HCEC 1CT (cell line): Measurements from ENCODE around the gene ARHGEF6.
A peak's percentile ranks its signal among the peaks of the same experiment; 100 is the strongest.
"Not testable (repeated sequence)": the region's sequence is repeated elsewhere in the genome, so short reads cannot be mapped to it uniquely, and the experiment has no call there.

Experiments used
- DNase-seq: peaks from one replicate; pipeline ENCODE4 v3.0.0-alpha.2; 2017

The ARHGEF6 gene, protein sequence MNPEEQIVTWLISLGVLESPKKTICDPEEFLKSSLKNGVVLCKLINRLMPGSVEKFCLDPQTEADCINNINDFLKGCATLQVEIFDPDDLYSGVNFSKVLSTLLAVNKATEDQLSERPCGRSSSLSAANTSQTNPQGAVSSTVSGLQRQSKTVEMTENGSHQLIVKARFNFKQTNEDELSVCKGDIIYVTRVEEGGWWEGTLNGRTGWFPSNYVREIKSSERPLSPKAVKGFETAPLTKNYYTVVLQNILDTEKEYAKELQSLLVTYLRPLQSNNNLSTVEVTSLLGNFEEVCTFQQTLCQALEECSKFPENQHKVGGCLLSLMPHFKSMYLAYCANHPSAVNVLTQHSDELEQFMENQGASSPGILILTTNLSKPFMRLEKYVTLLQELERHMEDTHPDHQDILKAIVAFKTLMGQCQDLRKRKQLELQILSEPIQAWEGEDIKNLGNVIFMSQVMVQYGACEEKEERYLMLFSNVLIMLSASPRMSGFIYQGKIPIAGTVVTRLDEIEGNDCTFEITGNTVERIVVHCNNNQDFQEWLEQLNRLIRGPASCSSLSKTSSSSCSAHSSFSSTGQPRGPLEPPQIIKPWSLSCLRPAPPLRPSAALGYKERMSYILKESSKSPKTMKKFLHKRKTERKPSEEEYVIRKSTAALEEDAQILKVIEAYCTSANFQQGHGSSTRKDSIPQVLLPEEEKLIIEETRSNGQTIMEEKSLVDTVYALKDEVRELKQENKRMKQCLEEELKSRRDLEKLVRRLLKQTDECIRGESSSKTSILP

GRCh38 chrX:136780763-136781162, at the start of gene ARHGEF6:
TSS of gene ARHGEF6 (minus strand) at chrX:136780932. CDS start at chrX:136780882, 50 bp downstream.
- DNase-seq: peak; percentile 34

DNA sequence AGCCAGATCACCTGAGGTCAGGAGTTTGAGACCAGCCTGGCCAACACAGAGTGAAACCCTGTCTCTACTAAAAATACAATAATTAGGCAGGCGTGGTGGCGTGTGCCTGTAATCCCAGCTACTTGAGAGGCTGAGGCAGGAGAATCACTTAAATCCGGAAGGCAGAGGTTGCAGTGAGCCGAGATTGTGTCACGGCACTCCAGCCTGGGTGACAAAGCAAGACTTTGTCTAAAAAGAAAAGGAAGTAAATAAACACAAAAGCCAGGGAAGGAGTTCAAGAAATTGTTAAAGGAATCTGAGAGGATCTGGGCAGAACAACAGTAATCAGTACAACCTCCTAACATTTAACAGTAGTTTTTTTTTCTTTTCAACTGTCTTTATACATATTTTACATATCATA, 48.7 kb upstream of the ARHGEF6 start:
- DNase-seq: no peak

DNA sequence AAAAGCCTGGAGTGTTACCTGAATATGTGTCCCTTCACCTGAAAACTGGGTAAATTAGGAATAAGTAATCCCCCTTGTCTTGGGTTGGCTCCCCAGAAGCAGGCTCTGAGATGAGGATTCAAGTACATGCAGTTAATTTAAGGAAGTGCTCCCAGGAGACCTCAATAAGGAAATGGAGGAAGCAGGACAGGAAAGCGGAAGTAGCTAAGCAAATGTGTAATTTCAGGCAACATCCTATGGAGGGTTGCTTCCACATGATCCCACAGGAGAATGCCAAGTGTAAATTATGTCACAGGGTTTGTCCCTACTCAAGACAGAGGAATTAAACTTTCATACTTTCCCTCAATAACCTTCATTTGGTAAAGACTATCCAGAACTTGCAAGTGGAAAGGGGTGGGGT, 48.1 kb upstream of the ARHGEF6 start:
- DNase-seq: no peak

DNA sequence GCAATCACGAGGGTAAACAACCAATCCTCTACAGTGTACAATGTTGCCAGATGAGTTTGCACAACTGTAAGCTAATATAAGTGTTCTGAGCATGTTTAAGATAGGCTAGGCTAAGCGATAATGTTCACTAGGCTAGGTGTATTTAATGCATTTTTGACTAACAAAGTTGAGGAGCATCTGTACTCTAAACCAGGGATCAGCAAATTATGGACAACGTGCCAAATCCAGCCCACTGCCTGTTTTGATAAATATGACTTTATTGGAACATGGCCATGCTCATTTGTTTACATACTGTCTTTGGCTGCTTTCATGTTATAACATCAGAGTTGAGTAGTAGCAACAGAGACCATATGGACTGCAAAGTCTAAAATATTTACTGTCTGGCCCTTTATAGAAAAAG, 46.3 kb upstream of the ARHGEF6 start:
- no peak for DNase-seq

GRCh38 chrX:136825771-136826170, 45.0 kb upstream of the ARHGEF6 start:
- DNase-seq: no peak

- DNase-seq: peak; percentile 71
Observed at GRCh38 chrX:136823175-136823574, 42.4 kb upstream of the ARHGEF6 start.

DNA sequence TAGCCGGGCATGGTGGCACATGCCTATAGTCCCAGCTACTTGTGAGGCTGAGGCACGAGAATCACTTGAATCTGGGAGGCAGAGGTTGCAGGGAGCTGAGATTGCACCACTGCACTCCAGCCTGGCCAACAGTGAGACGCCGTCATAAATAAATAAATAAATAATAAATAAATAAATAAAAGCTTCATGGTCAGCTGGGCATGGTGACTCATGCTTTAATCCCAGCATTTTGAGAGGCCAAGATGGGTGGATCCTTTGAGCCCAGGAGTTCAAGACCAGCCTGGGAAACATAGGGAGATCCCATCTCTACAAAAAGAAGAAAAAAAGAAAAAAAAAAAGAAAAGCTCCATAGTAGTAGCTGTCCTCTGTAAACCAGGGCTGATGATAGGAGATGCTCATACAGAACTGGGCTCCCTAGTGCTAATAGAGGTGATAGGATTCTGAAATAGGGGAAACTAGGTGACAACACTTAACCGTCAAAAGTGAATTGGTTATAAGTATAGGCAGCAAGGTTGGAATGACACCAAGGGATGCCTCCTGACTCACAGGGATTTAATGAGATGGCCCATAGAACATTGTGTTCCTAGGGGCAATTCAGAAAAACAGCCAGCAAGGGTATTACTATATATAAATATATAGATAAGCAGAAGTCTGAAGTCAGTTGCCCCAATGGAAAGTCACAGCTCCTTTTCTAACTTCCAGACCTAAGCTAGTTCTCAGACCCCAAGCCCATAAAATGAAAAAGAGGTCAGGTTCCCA, 41.8 kb upstream of the ARHGEF6 start:
- peak; percentile 53 for DNase-seq

GRCh38 chrX:136819756-136820155, 39.0 kb upstream of the ARHGEF6 start:
- peak; percentile 28 for DNase-seq

GRCh38 chrX:136819031-136819703, 38.4 kb upstream of the ARHGEF6 start:
- no peak for DNase-seq

DNA sequence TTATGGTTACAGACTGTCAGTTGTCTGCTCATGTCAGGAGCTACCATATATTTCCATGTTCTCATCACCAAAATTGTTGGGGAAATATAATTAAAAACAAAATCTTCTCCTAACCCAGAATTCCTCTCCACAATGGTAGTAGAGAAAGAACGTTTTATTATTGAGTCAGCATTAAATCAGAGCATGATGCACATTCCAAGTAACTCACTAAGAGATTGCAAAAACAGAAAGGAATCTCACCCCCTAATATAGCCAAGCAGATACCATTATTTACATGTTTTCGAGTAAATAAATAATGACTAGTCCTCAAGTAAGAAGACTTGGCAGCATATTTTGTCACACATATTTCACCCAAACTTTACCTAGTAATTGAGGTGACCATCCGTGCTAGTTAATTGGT, 36.2 kb upstream of the ARHGEF6 start:
- peak; percentile 80 for DNase-seq

DNA sequence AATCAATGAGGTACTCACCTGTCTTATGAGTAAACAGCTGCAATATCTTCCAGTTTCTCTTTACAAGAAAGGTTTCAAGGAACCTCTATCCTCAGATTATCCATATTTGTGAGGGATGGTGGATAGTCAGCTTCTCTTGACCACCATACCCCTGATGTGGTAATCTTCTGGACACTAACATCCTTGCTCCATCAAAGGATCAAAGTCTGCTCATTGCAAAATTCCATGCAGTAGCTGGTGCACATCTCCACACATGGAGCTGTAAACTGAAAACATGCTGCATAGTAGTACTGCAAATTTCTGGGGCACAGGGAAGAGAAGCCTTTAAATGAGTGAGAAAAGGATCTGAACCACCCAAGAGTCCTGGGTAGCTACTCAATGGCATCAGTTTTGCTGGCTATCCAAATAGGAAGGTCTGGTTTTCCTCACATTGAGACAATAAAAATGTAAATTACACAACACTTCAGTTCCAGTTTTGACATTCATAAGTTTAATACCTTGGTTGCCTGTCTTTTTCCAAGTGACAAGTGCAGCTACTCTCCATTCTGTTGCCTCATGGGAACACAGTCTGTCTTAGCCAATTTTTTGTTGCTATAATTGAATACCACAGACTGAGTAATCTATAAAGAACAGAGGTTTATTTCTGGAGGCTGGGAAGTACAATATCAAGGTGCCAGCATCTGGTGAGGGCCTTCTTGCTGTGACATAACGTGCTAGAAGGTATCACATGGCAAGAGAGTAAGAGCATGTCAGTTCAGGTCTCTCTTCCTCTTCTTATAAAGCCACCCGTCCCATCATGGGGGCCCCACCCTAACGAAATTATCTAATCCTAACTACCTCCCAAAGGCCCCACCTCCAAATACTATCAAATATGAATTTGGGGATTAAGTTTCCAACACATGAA, 34.4 kb upstream of the ARHGEF6 start:
- DNase-seq: no peak

- peak; percentile 45 for DNase-seq
Observed at GRCh38 chrX:136812286-136812685, 31.6 kb upstream of the ARHGEF6 start.

DNA sequence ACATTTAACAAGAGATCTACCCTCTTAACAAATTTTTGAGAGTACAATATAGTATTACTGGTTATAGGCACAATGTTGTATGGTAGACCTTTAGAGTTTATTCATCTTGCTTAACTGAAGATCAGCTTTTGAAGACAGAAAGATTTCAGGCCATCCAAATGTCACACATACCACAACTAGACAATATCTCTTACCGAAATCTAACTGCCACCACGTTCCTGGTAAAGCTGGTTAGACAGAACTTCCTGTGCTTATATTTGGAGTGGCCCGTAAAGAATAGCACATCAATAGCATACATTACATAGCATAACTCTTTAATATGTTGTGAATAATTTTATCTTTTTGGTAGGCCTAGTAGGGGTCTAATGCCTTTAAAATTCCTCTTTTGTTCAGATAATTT, 29.8 kb upstream of the ARHGEF6 start:
- no peak for DNase-seq

DNA sequence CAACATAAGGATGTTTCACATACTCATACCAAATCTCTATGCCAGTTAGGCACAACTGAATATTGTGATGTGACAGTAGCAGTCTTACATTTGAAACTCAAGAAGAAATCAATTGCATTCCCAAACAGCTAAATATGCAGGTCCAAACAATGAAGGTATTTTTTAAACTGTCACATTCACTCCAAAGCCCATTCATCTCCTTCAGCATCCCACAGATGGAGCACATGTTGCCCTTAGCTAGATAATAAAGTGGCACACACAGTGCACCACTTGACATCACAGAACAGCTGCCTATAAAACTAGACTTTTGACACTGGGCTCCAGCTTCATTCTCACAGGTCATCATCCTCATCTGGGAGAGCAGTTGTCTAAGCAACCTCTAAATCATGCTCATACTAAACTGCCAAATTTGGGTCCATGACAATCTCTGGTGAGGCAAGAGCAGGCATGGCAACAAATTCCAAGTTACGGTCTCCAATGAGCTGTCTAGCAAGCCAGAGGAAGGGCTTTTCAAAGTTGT, 26.2 kb upstream of the ARHGEF6 start:
- no peak for DNase-seq

GRCh38 chrX:136802515-136802914, 21.8 kb upstream of the ARHGEF6 start:
- no peak for DNase-seq

DNA sequence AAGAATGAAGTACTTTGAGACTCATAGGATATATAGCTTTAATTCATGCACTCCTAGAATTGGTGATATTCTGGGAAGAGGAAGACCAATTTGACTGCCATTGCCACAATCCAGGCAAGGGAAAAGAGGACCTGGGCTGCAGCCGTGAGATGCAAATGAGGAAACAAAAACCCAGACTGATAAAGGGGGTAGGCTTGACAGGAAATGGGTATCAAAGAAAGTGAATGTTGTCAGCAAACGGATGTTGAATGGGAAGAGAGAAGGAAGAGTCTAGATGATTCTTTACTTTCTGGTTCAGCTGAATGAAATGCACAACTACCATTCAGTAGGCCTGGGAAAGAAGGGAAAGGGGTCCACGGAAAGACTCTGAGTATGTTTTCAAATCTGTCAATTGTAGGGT, 17.1 kb upstream of the ARHGEF6 start:
- no peak for DNase-seq

GRCh38 chrX:136795132-136795531, 14.4 kb upstream of the ARHGEF6 start:
- not testable (repeated sequence) for DNase-seq

- not testable (repeated sequence) for DNase-seq
Observed at GRCh38 chrX:136794660-136795059, 13.9 kb upstream of the ARHGEF6 start.

- no peak for DNase-seq
Observed at GRCh38 chrX:136794080-136794479, 13.3 kb upstream of the ARHGEF6 start.

DNA sequence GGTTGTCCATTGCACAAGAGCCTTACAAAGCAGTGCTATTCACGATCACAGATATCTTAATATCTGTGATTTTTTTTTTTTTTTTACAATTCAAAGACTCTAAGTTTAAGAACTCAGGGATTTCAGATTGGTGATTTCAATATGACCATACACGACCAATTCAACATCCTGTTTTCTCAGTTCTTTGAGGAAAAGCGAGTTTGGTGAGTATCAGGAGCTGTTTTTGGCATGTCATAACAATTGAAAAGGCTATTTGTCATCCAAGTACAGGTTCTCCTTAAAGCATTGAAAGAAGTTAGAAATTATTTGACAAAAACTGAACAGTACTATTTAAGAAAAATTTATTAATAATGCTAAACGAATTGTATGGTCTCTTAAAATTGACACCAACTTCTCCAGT, 9.1 kb upstream of the ARHGEF6 start:
- DNase-seq: no peak

- DNase-seq: no peak
Observed at GRCh38 chrX:136784231-136784630, 3.5 kb upstream of the ARHGEF6 start.
